Heart right ventricle (tissue), 16 donors: Measurements from ENCODE around the gene LMNTD2. TPM values are rescaled to one million over a fixed set of nuclear protein-coding genes. Genes with fewer than 3 reads are reported as not detected.
A peak's percentile ranks its signal among the peaks of the same experiment; 100 is the strongest.

ENCODE experiments used
- ATAC-seq, 8 donors: fragments of 200-7000 bp; cut with Tn5 transposase; one replicate each; pipeline ENCODE4 v1.9.1; 2020; ENCODE audit warnings: mild to moderate bottlenecking in 8 of 8, moderate library complexity in 8 of 8, moderate number of reproducible peaks in 1 of 8
- DNase-seq, 2 donors: peaks; one replicate each; pipeline ENCODE4 v3.0.0-alpha.2; 2020
- H3K27ac ChIP-seq, 10 donors: fragments of 200-600 bp; sonication (generic) in 2 of 10; one replicate each; pipeline versions ENCODE4 v1.5.0 to v1.8.0; 2020 to 2022; ENCODE audit warnings: mild to moderate bottlenecking in 3 of 10
- H3K27me3 ChIP-seq, 7 donors: fragments of 200-600 bp; one replicate each; pipeline ENCODE4 v1.8.0; 2021 to 2022; ENCODE audit warnings: mild to moderate bottlenecking in 2 of 7
- H3K36me3 ChIP-seq, 9 donors: fragments of 200-600 bp; sonication (generic) in 1 of 9; one replicate each; pipeline versions ENCODE4 v1.5.0 to v1.8.0; 2020 to 2022; ENCODE audit warnings: mild to moderate bottlenecking in 2 of 9
- H3K4me1 ChIP-seq, 9 donors: fragments of 200-600 bp; sonication (generic) in 1 of 9; one replicate each; pipeline versions ENCODE4 v1.5.0 to v1.8.0; 2020 to 2022; ENCODE audit warnings: mild to moderate bottlenecking in 4 of 9
- H3K4me3 ChIP-seq, 10 donors: fragments of 200-600 bp; sonication (generic) in 2 of 10; one replicate each; pipeline versions ENCODE4 v1.5.0 to v1.8.0; 2020 to 2022; ENCODE audit warnings: mild to moderate bottlenecking in 7 of 10, moderate library complexity in 2 of 10
- H3K9me3 ChIP-seq, 11 donors: fragments of 200-600 bp in 10 of 11; sonication (generic) in 2 of 11; one replicate each; pipeline versions ENCODE4 v1.5.0 to v1.8.0; 2013 to 2022; ENCODE audit warnings: mild to moderate bottlenecking in 2 of 11, control low read depth in 1 of 11, moderate library complexity in 1 of 11
- CTCF ChIP-seq, 9 donors: fragments of 200-600 bp; sonication (generic) in 2 of 9; IDR thresholded peaks; one replicate each; pipeline versions ENCODE4 v1.5.0 to v1.8.0; 2021 to 2022; ENCODE audit warnings: antibody characterized with exemption in 9 of 9, mild to moderate bottlenecking in 5 of 9, moderate library complexity in 1 of 9
- WGBS, 2 donors: extraction: QIAGEN DNeasy Blood & Tissue Kit; methylation state at CpG; one replicate each; pipeline ENCODE4 v1.1.7; 2013; ENCODE audit warnings: inconsistent platforms in 1 of 2; 5-methylcytosine and 5-hydroxymethylcytosine counted together
- intact Hi-C, 10 donors: fragments of 100-400 bp; cut with DNase I; formaldehyde crosslinking; loops; one replicate each; pipeline versions ENCODE4 v1.11.1 to v1.14.2; 2022
- microRNA-seq, 2 donors: library from miRNA; unstranded; fragments of <30 nt; microRNA quantifications; one replicate each; pipeline ENCODE4 v1.2.0, GENCODE V29; 2021
- polyA plus RNA-seq, 2 donors: library from polyadenylated mRNA; stranded (reverse); fragments of 200-250 nt; gene quantifications; one replicate each; pipeline ENCODE4 v1.2.3, GENCODE V29; 2013
- total RNA-seq, 10 donors: library from RNA; stranded (reverse); fragmentation: NEBNext Ultra II Directional in 3 of 10; extraction: Animal tissue kit (Norgen Biotek cat#: 25700) in 3 of 10; gene quantifications; one replicate each; pipeline versions ENCODE4 v1.2.1 to v1.2.4, GENCODE V29; 2021 to 2023
- donor health status: Arrhythmogenic right ventricular cardiomyopathy.
- donor health status: ischemic (EF 13 %, LVEDD 7.1; RV severe dilation, severe dysfunction).
- donor health status: healthy with polysubstance abuse.
- donor health status: DM: no; HTN: yes; CAD: no.
- donor health status: DM: no; HTN: no; CAD: no.
- donor health status: ischemic (EF 25% LVEDD 6.9; RV normal size, moderate dysfunction).
- donor health status: ischemic (EF 25% LVEDD 5.7; RV mildly dilated, moderate dysfunction).
- donor health status: healthy.
- donor health status: DM: yes; HTN: yes; CAD: no.
- donor health status: Ischemic cardiomyopathy.
- donor health status: ischemic (EF 35%, LVEDD 5.7; RV mildly dilated, moderate dysfunction).
- donor health status: nonischemic (EF 11% LVEDD 7.7; RV severe dilation, severe dysfunction).
- donor health status: DM: yes; HTN: yes; CAD: no.
- donor health status: PGD.
- donor health status: ischemic (EF 29% LVEDD 5.4; RV normal size, mild dysfunction).
- donor health status: nonischemic (EF 23%, LVEDD 6.1; RV moderate dilation, normal function).

Gene LMNTD2
- total and polyA plus RNA-seq, 12 donors, result 0.30 to 1.4 (median 0.45) TPM; not detected in 2

DNA sequence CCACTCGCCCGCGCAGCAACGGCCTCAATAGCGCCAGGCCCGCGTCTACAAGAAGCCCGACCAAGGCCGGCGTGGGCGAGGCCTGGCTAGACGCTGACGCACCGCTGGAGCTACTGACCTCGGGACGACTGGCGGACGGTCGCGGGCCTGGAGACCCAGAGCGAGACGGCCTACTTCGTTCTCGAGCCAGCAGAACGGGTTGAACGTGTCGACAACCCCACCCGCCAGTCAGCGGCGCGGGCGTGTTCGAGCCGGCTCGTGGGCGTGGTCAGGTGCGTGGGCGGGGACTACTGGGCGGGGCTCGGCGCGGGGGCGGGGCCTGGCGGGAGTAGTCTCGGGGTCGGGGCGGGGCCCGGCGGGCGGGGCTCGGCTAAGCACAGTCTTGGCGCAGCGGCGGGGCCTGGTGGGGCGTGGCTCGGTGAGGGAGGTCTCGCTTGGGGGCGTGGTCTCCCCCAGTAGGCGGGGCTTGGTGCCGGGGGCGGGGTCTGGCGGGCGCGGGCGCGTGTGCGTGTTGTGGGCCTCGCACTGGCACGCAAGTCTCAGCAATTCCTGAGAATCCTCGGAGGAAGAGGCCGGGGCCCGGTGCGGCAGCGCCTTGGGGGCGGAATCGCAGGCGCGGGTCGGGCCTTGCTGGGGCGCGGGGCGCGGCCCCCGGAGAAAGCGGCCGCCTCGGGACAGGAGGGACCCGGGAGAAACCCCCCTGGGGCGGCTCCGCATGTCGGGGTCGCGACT lies 53.4 kb downstream of the LMNTD2 start, which contains the start of gene RNH1:
Gene RNH1, minus strand, starts transcription at position 248 of the 732 bp plus-strand sequence. CDS start 5,080 bp downstream, outside the sequence.
- WGBS, 2 donors, result 1% methylated on average over 79 to 93 of the region's 93 CpGs
- peaks cover 24 to 51% (median 48%) of the 10 kb centered on the region in 9 donors for H3K4me1 ChIP-seq
- intact Hi-C loops, result loop anchor here in 7 of 10 donors (1.0 to 10.0 kb wide), 10 partner anchors 28 to 302 kb away; partner anchors contain the start of genes PTDSS2 (in 4 of the 7), BET1L (in 1 of the 7), HRAS (in 1 of the 7) and PSMD13 (in 1 of the 7)

DNA sequence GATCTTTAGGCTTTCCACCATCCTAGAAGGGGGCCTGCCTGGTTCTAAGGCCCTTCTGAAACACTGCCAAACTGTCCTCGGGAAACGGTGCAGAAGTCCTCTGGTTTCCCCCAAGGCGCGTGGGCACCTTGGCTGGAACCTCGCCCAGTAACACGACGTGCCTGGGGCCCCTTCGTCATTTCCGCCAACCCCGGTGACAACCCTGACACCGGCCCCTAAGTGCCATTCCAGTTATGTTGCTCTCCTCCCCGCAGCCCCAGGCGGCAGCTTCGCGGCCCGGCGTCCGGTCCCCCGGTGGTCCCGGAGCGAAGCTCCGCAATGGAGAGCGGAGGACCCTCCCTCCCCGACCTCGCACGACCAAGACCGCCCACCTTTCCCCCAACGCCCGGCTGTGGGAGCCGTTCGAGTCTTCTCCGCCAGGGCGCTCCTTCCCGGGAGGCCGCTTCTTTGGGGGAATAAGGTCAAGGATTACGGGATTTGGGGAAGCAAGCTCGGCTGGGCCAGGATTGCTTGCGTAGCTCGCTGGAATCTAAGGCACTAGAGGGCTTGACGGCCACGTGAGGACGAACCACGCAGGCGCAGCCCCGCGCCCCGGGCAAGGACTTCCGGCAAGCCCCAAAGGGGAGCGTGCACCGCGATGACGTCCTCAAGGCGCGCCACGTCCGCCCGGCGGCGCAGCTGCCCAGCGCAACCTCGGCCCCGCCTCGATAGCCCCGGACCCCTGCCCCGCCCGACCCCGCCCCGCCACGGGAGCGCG lies 54.1 kb downstream of the LMNTD2 start:
- Histone ChIP-seq H3K4me1 (peaks cover 24 to 58% (median 51%) of the 10 kb centered on the region in 9 donors), H3K27me3 (no peaks in the 10 kb centered on the region), H3K4me3 (peak overlapping the region; percentile 71 to 98 (median 85)), H3K27ac (peak overlapping the region; percentile 95 to 100 (median 99)), H3K9me3 (no peaks in the 10 kb centered on the region), H3K36me3 (peaks cover 0 to 40% (median 3%) of the 10 kb centered on the region in 9 donors)
- 1% methylated on average over 66 to 71 of the region's 71 CpGs for WGBS, 2 donors
- ATAC-seq (peak; percentile 80 to 92 (median 90)), DNase-seq (peak; percentile 98 to 100)
- TF ChIP-seq CTCF (IDR thresholded peaks at IDR 0.05), result peak in 1 of 9 donors; percentile 23
- intact Hi-C loops, result loop anchor here in 7 of 10 donors (1.0 to 10.0 kb wide), 10 partner anchors 28 to 302 kb away; partner anchors contain the start of genes PTDSS2 (in 4 of the 7), BET1L (in 1 of the 7), HRAS (in 1 of the 7) and PSMD13 (in 1 of the 7)

More for the DNA sequence above, 53.4 kb downstream of the LMNTD2 start, which contains the start of gene RNH1:
- DNase-seq, result peak; percentile 98 to 100
- Histone ChIP-seq H3K9me3 (no peaks in the 10 kb centered on the region), H3K4me3 (peak within 1 kb of the TSS; percentile 71 to 98 (median 85)), H3K27me3 (no peaks in the 10 kb centered on the region), H3K27ac (peak within 1 kb of the TSS; percentile 95 to 100 (median 99)), H3K36me3 (peaks cover 0 to 40% (median 0%) of the 10 kb centered on the region in 9 donors)
- no peak for TF ChIP-seq CTCF (IDR thresholded peaks at IDR 0.05)
- ATAC-seq, result peak; percentile 85 to 91 (median 89)

- Histone ChIP-seq H3K9me3 (no peaks in the 10 kb centered on the region), H3K36me3 (peaks cover 0 to 42% (median 16%) of the 10 kb centered on the region in 9 donors), H3K27ac (peak overlapping the region in 9 of 10 donors; percentile 67 to 100 (median 98)), H3K4me1 (peaks cover 24 to 73% (median 60%) of the 10 kb centered on the region in 9 donors), H3K27me3 (no peaks in the 10 kb centered on the region), H3K4me3 (peak overlapping the region in 9 of 10 donors; percentile 47 to 96 (median 81))
- intact Hi-C loops, result loop anchor here in 8 of 10 donors (5.0 to 10.0 kb wide), 7 partner anchors 38 to 300 kb away; partner anchors contain the start of genes PTDSS2 (in 5 of the 8), BET1L (in 1 of the 8), PSMD13 (in 1 of the 8) and RIC8A (in 1 of the 8)
- DNase-seq, result no peak
- WGBS, 2 donors, result 56 to 67% methylated on average over 7 of the region's 7 CpGs
- TF ChIP-seq CTCF (IDR thresholded peaks at IDR 0.05), result no peak
- ATAC-seq, result no peak
Measured at GRCh38 chr11:504994-505344, 55.6 kb downstream of the LMNTD2 start.

Small RNA genes lying within 50 kb of the gene (microRNA-seq; reads per million reads assigned to microRNA genes)
- 355 to 499 reads per million in 2 donors for gene MIR210

Other genes starting within 250 kb of the LMNTD2 start
- 100 to 1,000 TPM in 4 of 10 donors, 10 to 100 TPM in 6; 51.6 to 182 (median 94.9) TPM for gene IFITM1, start 246.7 kb downstream of the LMNTD2 start, total RNA-seq
- gene IFITM1, start 246.7 kb downstream of the LMNTD2 start, polyA plus RNA-seq, result 100 to 1,000 TPM; 235 to 427 TPM
- gene IFITM3, start 239.9 kb downstream of the LMNTD2 start, total RNA-seq, result 100 to 1,000 TPM in 9 of 10 donors, 10 to 100 TPM in 1; 94.1 to 591 (median 172) TPM
- 1,000 to 10,000 TPM in 1 of 2 donors, 100 to 1,000 TPM in 1; 676 to 1,409 TPM for gene IFITM3, start 239.9 kb downstream of the LMNTD2 start, polyA plus RNA-seq
- gene B4GALNT4, start 191.2 kb downstream of the LMNTD2 start, total RNA-seq, result 1 to 10 TPM in 1 of 10 donors, under 1 TPM in 6, not detected in 3; 0.09 to 1.6 (median 0.25) TPM
- gene B4GALNT4, start 191.2 kb downstream of the LMNTD2 start, polyA plus RNA-seq, result 1 to 10 TPM in 1 of 2 donors, under 1 TPM in 1; 0.75 to 1.7 TPM
- 1 to 10 TPM in 4 of 10 donors, under 1 TPM in 6; 0.19 to 3.0 (median 0.74) TPM for gene PKP3, start 166.5 kb downstream of the LMNTD2 start, total RNA-seq
- gene PKP3, start 166.5 kb downstream of the LMNTD2 start, polyA plus RNA-seq, result under 1 TPM; 0.13 to 0.80 TPM
- 10 to 100 TPM; 20.4 to 52.4 (median 30.0) TPM for gene SIGIRR, start 145.7 kb downstream of the LMNTD2 start, total RNA-seq
- 100 to 1,000 TPM in 1 of 2 donors, 10 to 100 TPM in 1; 56.0 to 187 TPM for gene SIGIRR, start 145.7 kb downstream of the LMNTD2 start, polyA plus RNA-seq
- gene ANO9, start 118.7 kb downstream of the LMNTD2 start, total RNA-seq, result 1 to 10 TPM in 1 of 10 donors, under 1 TPM in 5, not detected in 4; 0.05 to 2.3 (median 0.19) TPM
- gene ANO9, start 118.7 kb downstream of the LMNTD2 start, polyA plus RNA-seq, result under 1 TPM; 0.13 to 0.37 TPM
- 10 to 100 TPM; 16.7 to 37.9 (median 24.8) TPM for gene PTDSS2, start 110.5 kb downstream of the LMNTD2 start, total RNA-seq
- 10 to 100 TPM; 31.4 to 55.5 TPM for gene PTDSS2, start 110.5 kb downstream of the LMNTD2 start, polyA plus RNA-seq
- 100 to 1,000 TPM; 118 to 221 (median 153) TPM for gene RNH1, start 53.5 kb downstream of the LMNTD2 start, total RNA-seq
- gene RNH1, start 53.5 kb downstream of the LMNTD2 start, polyA plus RNA-seq, result 100 to 1,000 TPM in 1 of 2 donors, 10 to 100 TPM in 1; 37.4 to 189 TPM
- 10 to 100 TPM; 44.7 to 61.1 (median 54.5) TPM for gene HRAS, start 25.2 kb downstream of the LMNTD2 start, total RNA-seq
- 100 to 1,000 TPM; 107 to 132 TPM for gene HRAS, start 25.2 kb downstream of the LMNTD2 start, polyA plus RNA-seq
- under 1 TPM in 8 of 10 donors, not detected in 2; 0.13 to 0.49 (median 0.19) TPM for gene LRRC56, start 23.2 kb downstream of the LMNTD2 start, total RNA-seq
- gene LRRC56, start 23.2 kb downstream of the LMNTD2 start, polyA plus RNA-seq, result under 1 TPM; 0.26 to 0.37 TPM
- gene RASSF7, start 232 bp upstream of the LMNTD2 start, total RNA-seq, result 1 to 10 TPM in 9 of 10 donors, under 1 TPM in 1; 0.96 to 4.0 (median 2.1) TPM
- gene RASSF7, start 232 bp upstream of the LMNTD2 start, polyA plus RNA-seq, result 10 to 100 TPM in 1 of 2 donors, 1 to 10 TPM in 1; 6.9 to 14.2 TPM
- 10 to 100 TPM; 14.7 to 23.0 (median 18.5) TPM for gene PHRF1, start 15.7 kb upstream of the LMNTD2 start, total RNA-seq
- 10 to 100 TPM; 10.5 to 19.1 TPM for gene PHRF1, start 15.7 kb upstream of the LMNTD2 start, polyA plus RNA-seq
- 10 to 100 TPM in 5 of 10 donors, 1 to 10 TPM in 5; 4.5 to 20.2 (median 9.9) TPM for gene IRF7, start 55.2 kb upstream of the LMNTD2 start, total RNA-seq
- 10 to 100 TPM; 12.2 to 48.4 TPM for gene IRF7, start 55.2 kb upstream of the LMNTD2 start, polyA plus RNA-seq
- not detected for gene CDHR5, start 64.2 kb upstream of the LMNTD2 start, total RNA-seq
- not detected for gene CDHR5, start 64.2 kb upstream of the LMNTD2 start, polyA plus RNA-seq
- 1 to 10 TPM in 2 of 10 donors, under 1 TPM in 1, not detected in 7; 0.99 to 2.0 (median 1.0) TPM for gene SCT, start 66.4 kb upstream of the LMNTD2 start, total RNA-seq
- gene SCT, start 66.4 kb upstream of the LMNTD2 start, polyA plus RNA-seq, result under 1 TPM in 1 of 2 donors, not detected in 1; 0.64 TPM
- under 1 TPM in 6 of 10 donors, not detected in 4; 0.19 to 0.72 (median 0.49) TPM for gene DRD4, start 76.5 kb upstream of the LMNTD2 start, total RNA-seq
- under 1 TPM in 1 of 2 donors, not detected in 1; 0.09 TPM for gene DRD4, start 76.5 kb upstream of the LMNTD2 start, polyA plus RNA-seq
- gene DEAF1, start 134.5 kb upstream of the LMNTD2 start, total RNA-seq, result 10 to 100 TPM; 11.0 to 25.7 (median 15.5) TPM
- gene DEAF1, start 134.5 kb upstream of the LMNTD2 start, polyA plus RNA-seq, result 10 to 100 TPM; 18.3 to 39.9 TPM
- 10 to 100 TPM; 10.6 to 24.2 (median 14.5) TPM for gene TMEM80, start 135.1 kb upstream of the LMNTD2 start, total RNA-seq
- 10 to 100 TPM; 10.1 to 21.4 TPM for gene TMEM80, start 135.1 kb upstream of the LMNTD2 start, polyA plus RNA-seq
- gene EPS8L2, start 145.5 kb upstream of the LMNTD2 start, total RNA-seq, result 1 to 10 TPM; 1.2 to 6.7 (median 2.3) TPM
- 1 to 10 TPM; 3.4 to 3.9 TPM for gene EPS8L2, start 145.5 kb upstream of the LMNTD2 start, polyA plus RNA-seq
- gene TALDO1, start 186.7 kb upstream of the LMNTD2 start, total RNA-seq, result 100 to 1,000 TPM in 5 of 10 donors, 10 to 100 TPM in 5; 76.2 to 115 (median 96.3) TPM
- gene TALDO1, start 186.7 kb upstream of the LMNTD2 start, polyA plus RNA-seq, result 100 to 1,000 TPM in 1 of 2 donors, 10 to 100 TPM in 1; 55.3 to 124 TPM
- 10 to 100 TPM; 20.6 to 29.4 (median 26.0) TPM for gene GATD1, start 216.7 kb upstream of the LMNTD2 start, total RNA-seq
- gene GATD1, start 216.7 kb upstream of the LMNTD2 start, polyA plus RNA-seq, result 10 to 100 TPM; 15.0 to 32.4 TPM
- gene CEND1, start 229.4 kb upstream of the LMNTD2 start, total RNA-seq, result under 1 TPM in 9 of 10 donors, not detected in 1; 0.22 to 0.80 (median 0.38) TPM
- under 1 TPM; 0.75 to 0.80 TPM for gene CEND1, start 229.4 kb upstream of the LMNTD2 start, polyA plus RNA-seq
- gene SLC25A22, start 237.5 kb upstream of the LMNTD2 start, total RNA-seq, result 1 to 10 TPM; 2.2 to 8.6 (median 4.0) TPM
- gene SLC25A22, start 237.5 kb upstream of the LMNTD2 start, polyA plus RNA-seq, result 10 to 100 TPM in 1 of 2 donors, 1 to 10 TPM in 1; 3.0 to 11.1 TPM
- gene PIDD1, start 244.5 kb upstream of the LMNTD2 start, total RNA-seq, result 10 to 100 TPM in 3 of 10 donors, 1 to 10 TPM in 7; 5.2 to 13.9 (median 6.9) TPM
- 10 to 100 TPM in 1 of 2 donors, 1 to 10 TPM in 1; 6.3 to 32.4 TPM for gene PIDD1, start 244.5 kb upstream of the LMNTD2 start, polyA plus RNA-seq
- 1,000 to 10,000 TPM in 3 of 10 donors, 100 to 1,000 TPM in 7; 765 to 1,177 (median 850) TPM for gene RPLP2, start 249.2 kb upstream of the LMNTD2 start, total RNA-seq
- gene RPLP2, start 249.2 kb upstream of the LMNTD2 start, polyA plus RNA-seq, result 1,000 to 10,000 TPM; 1,402 to 1,699 TPM